ENCODE data around the gene CLEC18C.

Gene CLEC18C

DNA sequence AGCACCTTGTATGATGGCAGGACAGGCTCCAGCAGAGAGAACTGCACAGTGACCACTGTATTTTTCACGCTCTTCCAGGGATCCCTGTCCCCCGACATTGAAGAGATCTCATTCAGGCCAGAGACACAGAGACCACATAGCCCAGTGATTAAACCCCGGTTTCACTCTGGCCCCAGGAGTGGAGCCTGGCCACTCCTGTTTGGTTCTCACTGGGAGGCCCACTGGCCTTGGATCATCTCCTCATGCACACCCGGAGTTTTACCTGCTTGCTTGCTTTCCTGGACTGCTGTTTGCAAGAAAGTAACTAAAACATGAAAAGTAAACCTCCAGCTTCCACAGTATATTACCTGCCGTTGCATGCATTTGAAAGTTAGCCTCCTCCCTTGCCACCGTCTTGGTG lies 13.2 kb upstream of the CLEC18C start:
- POLR2A ChIA-PET, result no interaction called here
- Histone ChIP-seq H3K36me3 (ENCODE audit: control insufficient read depth in 2 of 2, insufficient read depth in 1 of 2, low read length in 2 of 2) (peaks cover 13 to 69% of the 10 kb centered on the region in 2 experiments), H3K4me1 (ENCODE audit: control insufficient read depth, insufficient read depth, low read length) (no peaks in the 10 kb centered on the region), H3K27ac (ENCODE audit: extremely low read depth, low read depth, low read length) (no peak overlapping the region), H3K4me3 (ENCODE audit: low read depth, low read length) (no peak overlapping the region), H3K9me3 (ENCODE audit: control insufficient read depth, insufficient read depth, low read depth, low read length) (no peaks in the 10 kb centered on the region)
- CTCF ChIA-PET, result no interaction called here
- no peak for TF ChIP-seq KLF9 (tag by site-specific recombination; IDR thresholded peaks at IDR 0.05; ENCODE audit: low read depth)
- no peak for TF ChIP-seq ZSCAN23 (tag by site-specific recombination; IDR thresholded peaks at IDR 0.05)
- TF ChIP-seq, protein P1, sequence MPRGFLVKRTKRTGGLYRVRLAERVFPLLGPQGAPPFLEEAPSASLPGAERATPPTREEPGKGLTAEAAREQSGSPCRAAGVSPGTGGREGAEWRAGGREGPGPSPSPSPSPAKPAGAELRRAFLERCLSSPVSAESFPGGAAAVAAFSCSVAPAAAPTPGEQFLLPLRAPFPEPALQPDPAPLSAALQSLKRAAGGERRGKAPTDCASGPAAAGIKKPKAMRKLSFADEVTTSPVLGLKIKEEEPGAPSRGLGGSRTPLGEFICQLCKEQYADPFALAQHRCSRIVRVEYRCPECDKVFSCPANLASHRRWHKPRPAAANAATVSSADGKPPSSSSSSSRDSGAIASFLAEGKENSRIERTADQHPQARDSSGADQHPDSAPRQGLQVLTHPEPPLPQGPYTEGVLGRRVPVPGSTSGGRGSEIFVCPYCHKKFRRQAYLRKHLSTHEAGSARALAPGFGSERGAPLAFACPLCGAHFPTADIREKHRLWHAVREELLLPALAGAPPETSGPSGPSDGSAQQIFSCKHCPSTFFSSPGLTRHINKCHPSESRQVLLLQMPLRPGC (tag by site-specific recombination; IDR thresholded peaks at IDR 0.05), result no peak
- TF ChIP-seq ZNF221 (tag by site-specific recombination; IDR thresholded peaks at IDR 0.05; ENCODE audit: borderline replicate concordance), result no peak
- TF ChIP-seq ZFP69B (tag by site-specific recombination; IDR thresholded peaks at IDR 0.05), result no peak
- no peak for TF ChIP-seq ZNF121 (tag by site-specific recombination; IDR thresholded peaks at IDR 0.05)

DNA sequence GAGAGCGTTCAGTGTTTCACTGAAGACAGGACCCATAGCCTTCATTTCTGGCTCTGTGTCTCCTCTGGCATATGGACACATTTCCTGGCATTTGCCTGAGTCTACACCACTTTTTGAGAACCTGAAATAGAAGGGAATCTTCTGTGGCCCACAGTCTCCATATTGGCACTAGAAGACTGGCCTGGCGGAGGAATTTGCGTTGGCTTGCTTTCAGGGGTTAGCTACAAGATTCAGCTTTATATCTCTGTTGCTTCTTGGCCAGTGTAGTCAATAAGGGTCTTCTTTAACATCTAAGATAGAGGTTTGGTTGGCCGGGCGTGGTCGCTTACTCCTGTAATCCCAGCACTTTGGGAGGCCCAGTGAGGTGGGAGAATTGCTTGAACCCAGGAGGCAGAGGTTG lies 12.8 kb upstream of the CLEC18C start:
- TF ChIP-seq ZSCAN16 (tag by site-specific recombination; IDR thresholded peaks at IDR 0.05), result no peak
- POLR2A ChIA-PET, result no interaction called here
- no peaks in the 10 kb centered on the region for H3K4me1 ChIP-seq (ENCODE audit: control insufficient read depth, insufficient read depth, low read length)
- H3K9me3 ChIP-seq (ENCODE audit: control insufficient read depth, insufficient read depth, low read depth, low read length), result no peaks in the 10 kb centered on the region
- no peak overlapping the region for H3K4me3 ChIP-seq (ENCODE audit: low read depth, low read length)
- H3K36me3 ChIP-seq (ENCODE audit: control insufficient read depth in 2 of 2, insufficient read depth in 1 of 2, low read length in 2 of 2), result peaks cover 8 to 66% of the 10 kb centered on the region in 2 experiments
- H3K27ac ChIP-seq (ENCODE audit: extremely low read depth, low read depth, low read length), result no peak overlapping the region
- CTCF ChIA-PET, result no interaction called here

DNA sequence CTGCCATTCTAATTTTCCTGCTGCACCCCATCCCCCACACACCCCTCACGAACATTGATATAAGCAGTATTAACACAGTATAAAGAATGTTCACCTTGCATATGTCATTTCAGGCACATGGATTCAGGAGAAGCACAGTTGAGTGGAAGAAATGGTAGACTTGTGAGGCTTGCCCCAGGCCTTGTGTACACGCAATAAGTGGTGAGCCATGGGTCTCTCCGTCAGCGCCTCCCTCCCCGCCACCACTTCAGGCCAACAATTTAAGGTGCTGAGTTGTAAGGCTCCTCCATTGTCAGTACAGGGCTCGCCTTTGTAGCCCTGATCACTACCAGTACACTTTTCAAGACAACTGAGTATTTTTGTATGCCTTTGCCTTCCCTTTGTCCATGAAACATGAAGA lies 12.2 kb upstream of the CLEC18C start:
- TF ChIP-seq ZNF701 (tag by site-specific recombination; IDR thresholded peaks at IDR 0.05), result no peak
- TF ChIP-seq PRDM2 (tag by site-specific recombination; IDR thresholded peaks at IDR 0.05; ENCODE audit: borderline replicate concordance), result no peak
- no peak for TF ChIP-seq KLF10 (tag by site-specific recombination; IDR thresholded peaks at IDR 0.05)
- TF ChIP-seq ZNF138 (tag by site-specific recombination; IDR thresholded peaks at IDR 0.05; ENCODE audit: borderline replicate concordance), result no peak
- TF ChIP-seq PRDM6 (tag by site-specific recombination; IDR thresholded peaks at IDR 0.05), result no peak
- TF ChIP-seq HOXD13 (CRISPR knock-in tag; IDR thresholded peaks at IDR 0.05; ENCODE audit: borderline replicate concordance), result no peak
- no peak for TF ChIP-seq GFI1B (tag by site-specific recombination; IDR thresholded peaks at IDR 0.05)
- no peak for TF ChIP-seq ZNF121 (tag by site-specific recombination; IDR thresholded peaks at IDR 0.05)
- TF ChIP-seq ZNF146 (tag by site-specific recombination; IDR thresholded peaks at IDR 0.05), result no peak
- TF ChIP-seq ZNF510 (tag by site-specific recombination; IDR thresholded peaks at IDR 0.05; ENCODE audit: insufficient replicate concordance), result no peak
- TF ChIP-seq ZNF664 (tag by site-specific recombination; IDR thresholded peaks at IDR 0.05), result no peak
- TF ChIP-seq ZNF768 (tag by site-specific recombination; IDR thresholded peaks at IDR 0.05), result no peak
- no peak for TF ChIP-seq ZNF624 (tag by site-specific recombination; IDR thresholded peaks at IDR 0.05)
- TF ChIP-seq ZBTB10 (tag by site-specific recombination; IDR thresholded peaks at IDR 0.05), result no peak
- no peak overlapping the region for H3K4me3 ChIP-seq (ENCODE audit: low read depth, low read length)
- ChIA-PET CTCF (interaction anchor here (1.3 kb wide), 1 partner anchor 9 kb away, joined by 4 read pairs; no protein-coding TSS in a partner anchor), POLR2A (no interaction called here)
- H3K9me3 ChIP-seq (ENCODE audit: control insufficient read depth, insufficient read depth, low read depth, low read length), result no peaks in the 10 kb centered on the region
- no peaks in the 10 kb centered on the region for H3K4me1 ChIP-seq (ENCODE audit: control insufficient read depth, insufficient read depth, low read length)
- peaks cover 4 to 61% of the 10 kb centered on the region in 2 experiments for H3K36me3 ChIP-seq (ENCODE audit: control insufficient read depth in 2 of 2, insufficient read depth in 1 of 2, low read length in 2 of 2)
- H3K27ac ChIP-seq (ENCODE audit: extremely low read depth, low read depth, low read length), result no peak overlapping the region

All from HEK293 (cell line).